Cardiac fibroblast (primary cell): ENCODE data around the gene RHOBTB3.

Experiments used
- DNase-seq, 2 donors: peaks; one replicate each; pipeline versions ENCODE4 v3.0.0 to v3.0.0-alpha.2; 2010; ENCODE audit warnings: low read depth in 2 of 2
- H3K4me3 ChIP-seq, 2 donors: replicated peaks in 1 of 2; 1 replicate in 1 of 2; 2 replicates in 1 of 2; pipeline ENCODE4 v1.5.1; 2011; ENCODE audit warnings: low read depth in 2 of 2, low read length in 2 of 2, mild to moderate bottlenecking in 2 of 2, moderate library complexity in 1 of 2
- CTCF ChIP-seq: IDR thresholded peaks from one replicate; pipeline ENCODE4 v1.5.1; 2011; ENCODE audit warnings: low read depth, mild to moderate bottlenecking, low read length, inconsistent platforms

RHOBTB3 gene

DNA sequence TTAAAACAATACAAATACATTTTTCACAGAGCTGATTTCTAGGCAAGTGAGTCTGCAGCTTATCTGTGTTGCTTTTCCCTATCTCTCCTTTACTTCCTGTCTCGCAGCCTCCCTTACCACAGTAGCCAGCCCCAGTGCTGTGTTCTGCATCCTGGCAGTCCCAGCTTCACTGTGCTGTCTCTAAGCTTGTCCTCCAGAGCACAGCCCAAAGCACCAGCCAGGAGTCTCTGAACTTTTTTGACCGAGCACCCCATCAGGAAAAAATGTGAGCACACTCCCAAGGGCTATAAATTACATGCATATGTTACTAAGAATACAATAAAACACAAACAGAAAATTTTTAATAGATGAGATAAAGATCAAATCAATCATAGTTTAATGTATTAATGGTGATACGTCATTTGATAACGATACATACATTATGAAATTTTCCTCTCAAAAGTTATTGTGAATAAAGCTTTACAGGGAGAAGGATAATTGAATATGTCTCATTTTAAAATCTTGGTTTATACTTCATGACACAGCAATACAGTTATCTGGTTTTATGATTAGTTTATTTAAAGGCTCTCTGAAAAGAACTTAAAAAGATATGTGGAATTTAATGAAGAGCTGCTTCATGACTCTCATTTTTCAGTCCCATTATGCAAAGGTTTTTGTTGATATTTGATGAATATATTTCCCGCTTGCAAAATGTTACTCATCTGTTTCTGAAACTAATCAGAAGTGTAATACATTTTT lies 7.3 kb upstream of the RHOBTB3 start:
- TF ChIP-seq CTCF = no peak
- no peak overlapping the region for H3K4me3 ChIP-seq
- DNase-seq = peak in 1 of 2 donors; percentile 80

GRCh38 chr5:95725071-95725820 lies 5.9 kb upstream of the RHOBTB3 start:
- no peak overlapping the region for H3K4me3 ChIP-seq
- DNase-seq = peak in 1 of 2 donors; percentile 50
- no peak for TF ChIP-seq CTCF

GRCh38 chr5:95725937-95726810 lies 5.0 kb upstream of the RHOBTB3 start:
- DNase-seq = peak; percentile 62 to 65
- TF ChIP-seq CTCF = no peak
- no peak overlapping the region for H3K4me3 ChIP-seq

- DNase-seq = no peak
- no peak overlapping the region for H3K4me3 ChIP-seq
- no peak for TF ChIP-seq CTCF
Observed at GRCh38 chr5:95726811-95727763, 4.0 kb upstream of the RHOBTB3 start.

DNA sequence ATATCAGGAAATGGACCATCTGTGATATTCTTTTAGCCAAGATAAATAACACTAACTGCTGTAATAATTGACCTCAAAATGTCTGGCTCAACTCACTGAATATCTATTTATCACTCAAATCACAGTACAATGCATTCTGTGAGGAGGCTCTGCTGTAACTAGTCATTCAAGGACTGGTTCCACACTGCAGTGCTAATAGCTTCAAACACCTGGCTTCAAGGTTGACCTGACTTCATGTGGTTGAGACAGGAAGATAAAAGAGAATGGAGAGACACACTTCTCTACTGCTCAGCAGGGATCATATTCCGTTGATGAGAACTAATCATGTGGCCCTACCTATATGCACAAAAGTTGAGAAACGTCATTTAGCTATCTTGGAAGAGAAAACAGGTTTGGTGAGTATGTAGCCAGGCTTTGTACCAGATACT lies 3.4 kb upstream of the RHOBTB3 start:
- DNase-seq = peak in 1 of 2 donors; percentile 65
- no peak overlapping the region for H3K4me3 ChIP-seq
- TF ChIP-seq CTCF = no peak
